K562 (cell line): ENCODE data around the gene UGT1A5. TPM values are rescaled to one million over a fixed set of nuclear protein-coding genes. Genes with fewer than 3 reads are reported as not detected.

Source experiments
- ATAC-seq: fragments of 200-7000 bp; cut with Tn5 transposase; 3 replicates; pipeline ENCODE4 v1.9.1; 2020; ENCODE audit warnings: moderate library complexity
- BruUV-seq: library from RNA; stranded (reverse); fragments of 400-500 nt; replicated peaks from 2 replicates; lab custom pipeline; 2021; lab: Mats Ljungman, UMichigan
- CTCF ChIA-PET: fragments of 300-600 bp; formaldehyde crosslinking; extraction: SDS; loops from one replicate; lab custom pipeline; 2021; ENCODE audit warnings: low intra/inter-chr PET ratio; lab: Yijun Ruan, JAX
- POLR2A ChIA-PET: fragments of 300-600, 350-650 bp; sonication (Branson Sonifier 250); formaldehyde crosslinking; extraction: SDS; loops from one replicate; lab custom pipeline; 2021; ENCODE audit warnings: antibody characterized with exemption, inconsistent platforms; lab: Yijun Ruan, JAX
- DNase-seq, 4 experiments: peaks; one replicate each; pipeline versions ENCODE4 v3.0.0 to v3.0.0-alpha.2; 2011 to 2018; ENCODE audit warnings: low spot score in 3 of 4, mixed read lengths in 3 of 4; ENCODE audit errors: extremely low read depth in 1 of 4
- FAIRE-seq: peaks from 2 replicates; lab custom pipeline; 2011; peaks lifted over from hg19 to GRCh38; lab: Jason Lieb, UNC
- H2AFZ ChIP-seq: 2 replicates; pipeline ENCODE4 v1.6.0; 2011; ENCODE audit warnings: low read depth, low read length, control low read depth, inconsistent platforms
- H3K27ac ChIP-seq: fragments of 200-600 bp; 3 replicates; pipeline ENCODE4 v1.8.0; 2011; ENCODE audit warnings: low read depth, mild to moderate bottlenecking, control low read depth, inconsistent platforms, low read length, moderate library complexity, mixed read lengths; ENCODE audit errors: extremely low read depth
- H3K27me3 ChIP-seq, 2 experiments: fragments of 300-600 bp in 1 of 2; 2 replicates in 1 of 2; 3 replicates in 1 of 2; pipeline versions ENCODE4 v1.6.0 to v1.8.0; 2011; ENCODE audit warnings: inconsistent platforms in 2 of 2, low read length in 2 of 2, mild to moderate bottlenecking in 1 of 2, mixed read lengths in 1 of 2, moderate library complexity in 1 of 2; ENCODE audit not compliant: control insufficient read depth in 2 of 2, insufficient read depth in 2 of 2
- H3K36me3 ChIP-seq: fragments of 300-600 bp; 3 replicates; pipeline ENCODE4 v1.8.0; 2011; ENCODE audit warnings: mild to moderate bottlenecking, low read length, inconsistent platforms; ENCODE audit not compliant: control insufficient read depth, insufficient read depth
- H3K4me1 ChIP-seq, 2 experiments: fragments of 200-600 bp in 1 of 2; replicated peaks in 1 of 2; 2 replicates in 1 of 2; 3 replicates in 1 of 2; pipeline versions ENCODE4 v1.5.1 to v1.8.0; 2011; ENCODE audit warnings: inconsistent platforms in 2 of 2, low read length in 2 of 2, mild to moderate bottlenecking in 1 of 2, mixed read lengths in 1 of 2, moderate library complexity in 1 of 2; ENCODE audit not compliant: control insufficient read depth in 2 of 2, insufficient read depth in 2 of 2
- H3K4me2 ChIP-seq: 2 replicates; pipeline ENCODE4 v1.6.1; 2011; ENCODE audit warnings: low read length, control low read depth, inconsistent platforms, mixed read lengths; ENCODE audit not compliant: insufficient read depth
- H3K4me3 ChIP-seq: fragments of 200-600 bp; sonication (generic), shearing (Covaris generic); 2 replicates; pipeline ENCODE4 v1.5.1; 2016; ENCODE audit warnings: control low read depth, inconsistent platforms
- H3K79me2 ChIP-seq: fragments of 200-600 bp; 3 replicates; pipeline ENCODE4 v1.8.0; 2011; ENCODE audit warnings: low read length, inconsistent platforms; ENCODE audit not compliant: control insufficient read depth, insufficient read depth
- H3K9ac ChIP-seq, 2 experiments: 2 replicates each; pipeline versions ENCODE4 v1.6.0 to v1.6.1; 2011; ENCODE audit warnings: low read depth in 2 of 2, low read length in 2 of 2, control low read depth in 1 of 2, inconsistent platforms in 1 of 2, mild to moderate bottlenecking in 1 of 2, mixed read lengths in 1 of 2; ENCODE audit not compliant: insufficient read depth in 1 of 2
- H3K9me1 ChIP-seq: one replicate; pipeline ENCODE4 v1.6.0; 2011; ENCODE audit warnings: inconsistent platforms, mild to moderate bottlenecking, low read length, moderate library complexity; ENCODE audit not compliant: control insufficient read depth, insufficient read depth
- H3K9me3 ChIP-seq: replicated peaks from 2 replicates; pipeline ENCODE4 v1.5.1; 2011; ENCODE audit warnings: low read depth, low read length, inconsistent platforms; ENCODE audit not compliant: control insufficient read depth, insufficient read depth
- H4K20me1 ChIP-seq: replicated peaks from 2 replicates; pipeline ENCODE4 v1.6.1; 2011; ENCODE audit warnings: low read length, inconsistent platforms, mixed read lengths; ENCODE audit not compliant: control insufficient read depth, insufficient read depth
- ATF4 ChIP-seq: fragments of 450-650 bp; formaldehyde crosslinking; IDR thresholded peaks from 2 replicates; pipeline ENCODE4 v1.4.0; 2022; ENCODE audit warnings: mild to moderate bottlenecking, moderate library complexity
- BRF2 ChIP-seq: IDR thresholded peaks from 3 replicates; pipeline ENCODE4 v1.6.1; 2011; ENCODE audit warnings: borderline replicate concordance, mild to moderate bottlenecking; ENCODE audit not compliant: insufficient read length, insufficient read depth
- CCAR2 ChIP-seq: fragments of 200-400 bp; formaldehyde crosslinking; IDR thresholded peaks from 2 replicates; pipeline ENCODE4 v1.6.1; 2017; ENCODE audit warnings: mild to moderate bottlenecking, low read depth, low read length
- CEBPB ChIP-seq: fragments of 450-650 bp; IDR thresholded peaks from 2 replicates; pipeline ENCODE4 v1.6.1; 2016; ENCODE audit warnings: missing genetic modification characterization, missing compliant biosample characterization
- MEF2A ChIP-seq: IDR thresholded peaks from 2 replicates; pipeline ENCODE4 v1.6.1; 2011; ENCODE audit warnings: low read depth, mild to moderate bottlenecking, low read length, moderate library complexity; ENCODE audit not compliant: control insufficient read depth
- MITF ChIP-seq: IDR thresholded peaks from 2 replicates; pipeline ENCODE4 v1.6.1; 2014; ENCODE audit warnings: antibody characterized with exemption
- PPARD ChIP-seq: fragments of 250-450 bp; sonication (Bioruptor Pico); IDR thresholded peaks from 2 replicates; pipeline ENCODE4 v1.8.0; 2022; ENCODE audit warnings: inconsistent platforms, mild to moderate bottlenecking, moderate library complexity
- RAD51 ChIP-seq: fragments of 450-650 bp; IDR thresholded peaks from 2 replicates; pipeline ENCODE4 v1.7.1; 2016; ENCODE audit warnings: low read depth, mild to moderate bottlenecking, borderline replicate concordance
- RBM15 ChIP-seq: fragments of 200-400 bp; formaldehyde crosslinking; IDR thresholded peaks from 2 replicates; pipeline ENCODE4 v1.6.1; 2018; ENCODE audit warnings: mild to moderate bottlenecking, low read length, moderate library complexity; ENCODE audit not compliant: insufficient read depth
- SMARCE1 ChIP-seq: fragments of 450-650 bp; IDR thresholded peaks from 2 replicates; pipeline ENCODE4 v1.7.1; 2016; ENCODE audit warnings: mild to moderate bottlenecking
- SMC3 ChIP-seq: conservative IDR thresholded peaks from 2 replicates; pipeline ENCODE4 v1.6.1; 2011; ENCODE audit warnings: low read depth, low read length, improper control_type of control experiment; ENCODE audit not compliant: insufficient read depth
- SREBF2 ChIP-seq: sonication (generic); formaldehyde crosslinking; IDR thresholded peaks from 2 replicates; pipeline ENCODE4 v1.4.0; 2020; ENCODE audit warnings: mild to moderate bottlenecking, missing genetic modification reagents
- SRSF7 ChIP-seq: fragments of 200-400 bp; formaldehyde crosslinking; optimal IDR thresholded peaks from 2 replicates; pipeline ENCODE3; 2017; ENCODE audit warnings: mild to moderate bottlenecking, low read depth, low read length
- ZBED1 ChIP-seq: IDR thresholded peaks from 2 replicates; pipeline ENCODE4 v1.6.1; 2014
- ZKSCAN3 ChIP-seq: fragments of 250-450 bp; sonication (Bioruptor Pico); IDR thresholded peaks from 2 replicates; pipeline ENCODE4 v1.4.0; 2020
- ZNF175 ChIP-seq: fragments of 200-800 bp; sonication (Bioruptor generic); IDR thresholded peaks from 2 replicates; pipeline ENCODE4 v1.6.1; 2016; ENCODE audit warnings: low read depth, mild to moderate bottlenecking, missing genetic modification characterization, missing compliant biosample characterization
- ZNF589 ChIP-seq: fragments of 200-800 bp; sonication (Bioruptor generic); IDR thresholded peaks from 2 replicates; pipeline ENCODE4 v1.6.1; 2016; ENCODE audit warnings: low read depth, missing genetic modification characterization, missing compliant biosample characterization
- ZNF79 ChIP-seq: fragments of 250-450 bp; sonication (Bioruptor Pico); IDR thresholded peaks from 2 replicates; pipeline ENCODE4 v1.4.0; 2020; ENCODE audit warnings: low read depth, mild to moderate bottlenecking, moderate library complexity
- WGBS: fragments of 100-300 bp; shearing (Covaris generic); methylation state at CpG from one replicate; pipeline ENCODE4 v1.1.6; 2016; ENCODE audit warnings: low coverage, mixed read lengths; ENCODE audit not compliant: insufficient coverage; ENCODE audit errors: missing lambda C conversion rate; 5-methylcytosine and 5-hydroxymethylcytosine counted together
- in situ Hi-C: fragments of 300-500 bp; cut with MboI; formaldehyde crosslinking; loops from 4 replicates; pipeline ENCODE4 v1.15.0; 2018; ENCODE audit warnings: inconsistent platforms, mixed read lengths
- intact Hi-C: fragments of 100-400 bp; cut with micrococcal nuclease; formaldehyde crosslinking; loops from 2 replicates; pipeline ENCODE4 v1.14.2; 2022
- polyA plus RNA-seq, 8 experiments: library from polyadenylated mRNA; depleted of rRNA in 4 of 8; stranded (reverse) in 5 of 8; unstranded in 3 of 8; fragments of >200 nt; fragmentation: Nextera tagmentation in 2 of 8; fragmentation: Illumina TruSeq in 1 of 8; extraction: Ambion mirVana in 2 of 8; extraction: Trizol in 1 of 8; gene quantifications; 2 replicates each; pipeline versions ENCODE4 v1.2.1 to v1.2.3, GENCODE V29; 2011 to 2014; ENCODE audit warnings: inconsistent platforms in 1 of 8, missing spikeins in 1 of 8
- total RNA-seq, 7 experiments: library from RNA; depleted of rRNA in 6 of 7; stranded (reverse); fragments of >200 nt in 6 of 7; fragmentation: Illumina TruSeq in 2 of 7; extraction: Trizol in 2 of 7; gene quantifications; 2 replicates each; pipeline versions ENCODE4 v1.2.1 to v1.2.3, GENCODE V29; 2011 to 2021; ENCODE audit warnings: low replicate concordance in 1 of 7

The UGT1A5 gene
- total and polyA plus RNA-seq, 9 of the 15 experiments (the other 6 are each of a cell fraction or from before 2014, with no cell fraction given), result not detected

- no peak for TF ChIP-seq ZNF589 (CRISPR knock-in tag)
Measured at GRCh38 chr2:233794128-233794658, 81.5 kb downstream of the UGT1A5 start (continued).

GRCh38 chr2:233795735-233796171 is 83.0 kb downstream of the UGT1A5 start:
- H3K9me3 ChIP-seq, result no peaks in the 10 kb centered on the region
- FAIRE-seq, result no peak
- no peaks in the 10 kb centered on the region for H3K79me2 ChIP-seq
- TF ChIP-seq SREBF2 (CRISPR knock-in tag) (no peak), RAD51 (no peak), PPARD (no peak), MITF (no peak), CEBPB (tag) (no peak), ZNF175 (no peak), ZKSCAN3 (CRISPR knock-in tag) (no peak), BRF2 (no peak), SMC3 (no peak), MEF2A (no peak), ZBED1 (no peak), SRSF7 (no peak), ZNF79 (CRISPR knock-in tag) (no peak), CCAR2 (no peak), SMARCE1 (no peak), ATF4 (CRISPR knock-in tag) (no peak), RBM15 (no peak)
- WGBS, result 9% methylated on average over 9 of the region's 13 CpGs
- CTCF ChIA-PET, result no interaction called here
- H2AFZ ChIP-seq, result no peak overlapping the region
- no peak overlapping the region for H3K27ac ChIP-seq
- no TSS peak for BruUV-seq
- DNase-seq, result no peak
- no peaks in the 10 kb centered on the region for H4K20me1 ChIP-seq
- H3K4me3 ChIP-seq, result no peak overlapping the region
- no peaks in the 10 kb centered on the region; a peak in 1 of 5 replicates for H3K4me1 ChIP-seq
- H3K4me2 ChIP-seq, result no peak overlapping the region
- in situ Hi-C loops, result no loop called here
- H3K9me1 ChIP-seq, result no peaks in the 10 kb centered on the region
- intact Hi-C loops, result no loop called here
- no peak for ATAC-seq
- POLR2A ChIA-PET, result no interaction called here
- peaks cover 0 to 38% of the 10 kb centered on the region in 2 experiments; a peak in 2 of 5 replicates for H3K27me3 ChIP-seq
- no peaks in the 10 kb centered on the region for H3K36me3 ChIP-seq
- no peak overlapping the region for H3K9ac ChIP-seq
